DND-41 (cell line): ENCODE results near the gene FLNC.

ENCODE experiments used
- CTCF ChIP-seq: IDR thresholded peaks from 2 replicates; pipeline ENCODE4 v1.5.1; 2012; ENCODE audit warnings: borderline replicate concordance, low read length, moderate library complexity, mild to moderate bottlenecking; ENCODE audit not compliant: poor library complexity, severe bottlenecking; ENCODE audit errors: extremely low read depth
- EZH2 ChIP-seq: IDR thresholded peaks from 3 replicates; pipeline ENCODE4 v1.6.1; 2012; ENCODE audit warnings: borderline replicate concordance, low read depth, mild to moderate bottlenecking, moderate library complexity, low read length, inconsistent platforms; ENCODE audit not compliant: severe bottlenecking

GRCh38 chr7:128874140-128875031 lies 44.2 kb downstream of the FLNC start:
- TF ChIP-seq CTCF (no peak), EZH2 (no peak)
